T-helper 2 cell (primary cell): ENCODE results near the gene ARL15.
A peak's percentile ranks its signal among the peaks of the same experiment; 100 is the strongest.
"Not testable (repeated sequence)": the region's sequence is repeated elsewhere in the genome, so short reads cannot be mapped to it uniquely, and the experiment has no call there.

Experiments
- DNase-seq, 5 experiments: peaks; one replicate each; pipeline versions ENCODE4 v3.0.0 to v3.0.0-alpha.2; 2012 to 2022

Gene ARL15

GRCh38 chr5:54013556-54014194, 296.7 kb downstream of the ARL15 start:
- peak in 2 of 5 experiments; percentile 4 to 30 for DNase-seq

DNA sequence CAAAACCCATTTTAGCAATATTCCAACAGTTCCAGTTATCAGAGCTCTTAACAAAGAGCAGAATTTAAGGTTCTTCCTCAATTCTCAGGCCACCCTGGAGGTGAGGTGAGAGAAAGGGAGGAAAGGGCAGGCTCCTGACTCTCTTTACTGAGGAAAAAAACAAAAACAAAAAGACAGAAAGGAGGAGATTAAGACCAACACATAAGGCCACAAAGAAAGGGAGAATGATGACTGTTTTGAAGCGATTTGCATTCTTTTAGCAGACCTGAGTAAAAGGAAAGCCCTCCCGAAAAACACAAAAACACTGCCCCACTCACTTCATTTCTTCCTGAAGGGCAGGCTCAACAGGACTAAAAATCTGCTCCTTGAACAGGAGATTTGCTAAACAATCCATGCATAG, 300.5 kb downstream of the ARL15 start:
- no peak for DNase-seq

GRCh38 chr5:54009357-54009756, 301.0 kb downstream of the ARL15 start:
- no peak for DNase-seq

DNA sequence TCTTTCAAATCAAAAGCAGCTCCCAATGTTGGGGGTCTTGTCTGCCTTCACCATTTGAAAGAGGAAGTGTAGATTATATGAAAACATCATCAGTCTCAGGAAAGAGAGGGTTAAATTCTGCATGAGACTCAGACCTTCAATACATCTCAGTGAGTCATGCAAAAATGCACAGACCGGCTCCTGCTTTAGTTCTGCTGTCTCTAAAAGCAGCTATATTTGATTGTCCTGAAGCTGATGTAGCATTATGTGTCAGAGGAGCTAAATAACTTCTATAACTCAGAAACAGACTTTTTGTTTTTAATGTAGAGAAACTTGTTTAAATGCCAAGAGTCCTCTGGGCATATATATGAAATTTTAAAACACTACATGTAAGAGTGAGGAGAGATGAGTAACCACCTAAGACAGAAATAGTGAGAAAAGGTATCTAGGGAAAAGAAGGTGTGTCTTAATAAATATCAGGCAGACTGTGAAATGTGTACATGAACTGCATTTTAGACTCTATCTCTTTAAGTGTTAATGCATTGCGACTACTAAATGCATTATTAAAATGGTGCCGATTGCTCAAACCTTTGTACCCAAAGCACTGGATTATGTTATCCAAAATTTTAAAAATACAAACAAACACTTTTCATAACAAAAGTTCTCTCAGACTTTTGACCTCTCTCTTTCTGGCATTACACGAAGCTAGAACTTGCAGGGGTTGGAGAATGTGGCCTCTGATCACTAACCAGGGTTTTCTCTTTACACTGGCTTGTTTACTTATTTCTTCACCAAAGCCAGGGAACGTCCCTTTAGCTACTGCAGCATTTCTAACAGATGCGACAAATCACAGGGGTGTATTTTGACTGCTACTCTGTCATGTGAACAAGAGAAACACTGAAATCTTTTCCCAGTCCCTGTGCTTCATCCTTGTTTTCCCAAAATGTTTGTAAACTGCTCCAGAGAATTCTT, 302.3 kb downstream of the ARL15 start:
- no peak for DNase-seq

DNA sequence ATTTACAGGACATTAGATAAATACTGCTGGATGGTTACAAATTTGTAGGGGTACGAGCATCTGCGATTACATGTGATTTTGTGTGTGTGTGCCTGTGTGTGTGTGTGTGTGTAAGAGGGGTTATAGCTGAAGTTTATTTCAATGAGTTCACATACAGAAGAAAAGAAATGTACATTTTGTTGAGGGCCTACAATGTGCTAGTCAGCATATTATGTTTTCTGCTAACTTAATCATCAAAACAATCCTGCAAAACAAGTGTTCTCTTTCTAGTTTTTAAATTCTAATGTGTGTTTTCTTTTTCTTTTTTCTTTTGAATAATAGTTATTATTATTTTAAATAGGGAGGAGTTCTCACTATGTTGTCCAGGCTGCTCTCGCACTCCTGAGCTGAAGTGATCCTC, 305.7 kb downstream of the ARL15 start:
- no peak for DNase-seq

DNA sequence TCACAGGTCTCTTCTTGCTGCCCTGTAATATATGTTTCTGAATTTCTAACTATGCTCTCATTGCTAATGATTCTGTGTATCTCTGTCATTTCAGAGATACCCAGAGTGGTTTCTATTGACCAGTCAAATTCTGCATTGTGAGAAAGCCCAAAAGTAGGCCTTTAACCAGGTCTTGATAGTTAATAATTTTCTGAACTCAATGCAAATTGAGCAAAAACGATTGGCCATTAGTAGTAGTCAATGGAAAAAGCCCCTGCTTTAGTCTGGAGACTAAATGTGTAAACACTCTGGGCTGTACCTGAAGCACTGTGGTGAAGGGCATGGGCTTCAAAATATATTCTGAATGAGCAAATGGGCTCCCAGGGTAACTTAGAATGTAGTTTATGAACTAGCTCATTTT, 307.6 kb downstream of the ARL15 start:
- DNase-seq = no peak

GRCh38 chr5:54001976-54002775, 308.2 kb downstream of the ARL15 start:
- no peak for DNase-seq

GRCh38 chr5:54000011-54000410, 310.4 kb downstream of the ARL15 start:
- no peak for DNase-seq

GRCh38 chr5:53997736-53998627, 312.4 kb downstream of the ARL15 start:
- no peak for DNase-seq

GRCh38 chr5:53996008-53996407, 314.4 kb downstream of the ARL15 start:
- no peak for DNase-seq

- no peak for DNase-seq
Measured at GRCh38 chr5:53994148-53994547, 316.2 kb downstream of the ARL15 start.

DNA sequence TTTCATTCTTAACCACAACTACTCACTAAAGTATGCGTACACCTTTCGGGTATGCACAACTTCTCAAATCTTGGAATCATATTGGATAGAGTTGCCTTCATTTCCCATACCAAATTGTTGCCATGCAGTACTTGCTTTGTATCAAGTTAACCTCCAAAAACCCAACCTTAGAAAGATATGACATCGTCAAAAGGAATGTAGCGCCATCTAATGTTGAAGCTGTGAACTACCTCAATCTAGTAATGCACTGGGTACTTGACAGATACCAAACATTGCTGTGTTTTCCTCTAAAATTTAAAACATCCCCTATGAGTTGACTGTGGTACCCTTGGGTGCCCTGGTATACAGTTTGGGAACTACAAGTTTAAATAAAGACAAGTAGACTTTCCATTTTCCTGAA, 318.4 kb downstream of the ARL15 start:
- peak in 1 of 5 experiments; percentile 8 for DNase-seq

- no peak for DNase-seq
Measured at GRCh38 chr5:53987101-53987500, 323.3 kb downstream of the ARL15 start.

DNA sequence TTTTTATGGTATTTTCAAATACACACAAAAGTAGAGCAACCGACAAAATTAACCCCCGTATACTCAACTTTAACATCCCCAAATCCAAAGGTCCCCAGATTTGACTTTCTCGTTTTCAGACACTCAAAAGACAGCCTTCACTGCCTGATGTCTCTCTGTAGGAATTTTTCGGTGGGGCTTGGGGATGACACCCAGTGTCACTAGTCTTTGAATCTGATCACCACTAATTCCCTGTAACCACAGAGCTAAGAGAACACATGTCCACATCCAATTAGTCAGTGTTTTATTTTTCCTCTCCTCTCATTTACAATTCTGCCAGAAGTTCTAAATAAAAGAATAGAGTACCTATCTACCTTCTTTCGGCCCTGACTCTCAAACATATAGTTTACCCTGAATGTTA, 324.6 kb downstream of the ARL15 start:
- DNase-seq = no peak

- DNase-seq = no peak
Measured at GRCh38 chr5:53984971-53985370, 325.4 kb downstream of the ARL15 start.

- no peak for DNase-seq
Measured at GRCh38 chr5:53983568-53984460, 326.6 kb downstream of the ARL15 start.

DNA sequence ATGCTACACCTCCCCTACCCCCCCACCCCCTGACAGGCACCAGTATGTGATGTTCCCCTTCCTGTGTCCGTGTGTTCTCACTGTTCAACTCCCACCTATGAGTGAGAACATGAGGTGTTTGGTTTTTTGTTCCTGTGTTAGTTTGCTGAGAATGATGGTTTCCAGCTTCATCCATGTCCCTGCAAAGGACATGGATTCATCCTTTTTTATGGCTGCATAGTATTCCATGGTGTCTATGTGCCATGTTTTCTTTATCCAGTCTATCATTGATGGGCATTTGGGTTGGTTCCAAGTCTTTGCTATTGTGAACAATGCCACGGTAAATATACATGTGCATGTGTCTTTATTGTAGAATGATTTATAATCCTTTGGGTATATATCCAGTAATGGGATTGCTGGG, 328.1 kb downstream of the ARL15 start:
- not testable (repeated sequence) for DNase-seq

DNA sequence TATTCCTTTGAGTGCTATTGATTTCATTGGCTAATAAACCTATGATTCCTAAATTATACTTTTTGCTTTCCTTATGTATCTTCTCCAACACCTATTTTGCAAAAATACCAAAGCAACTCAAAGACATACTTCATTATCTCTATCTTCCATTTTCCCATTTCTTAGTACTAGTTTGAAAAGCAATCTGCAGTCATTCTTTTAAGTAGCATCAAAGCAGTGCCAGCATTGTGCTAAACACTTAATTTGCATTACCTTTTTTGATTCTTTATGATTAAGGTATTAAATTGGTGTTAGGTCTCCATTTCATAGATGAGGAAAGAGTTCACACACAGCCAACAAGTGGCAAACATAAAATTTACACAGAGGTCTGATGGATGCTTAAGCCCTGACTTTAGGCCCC, 330.3 kb downstream of the ARL15 start:
- DNase-seq = no peak

- DNase-seq = no peak
Measured at GRCh38 chr5:53974021-53974420, 336.4 kb downstream of the ARL15 start.

GRCh38 chr5:53972314-53972713, 338.1 kb downstream of the ARL15 start:
- no peak for DNase-seq

DNA sequence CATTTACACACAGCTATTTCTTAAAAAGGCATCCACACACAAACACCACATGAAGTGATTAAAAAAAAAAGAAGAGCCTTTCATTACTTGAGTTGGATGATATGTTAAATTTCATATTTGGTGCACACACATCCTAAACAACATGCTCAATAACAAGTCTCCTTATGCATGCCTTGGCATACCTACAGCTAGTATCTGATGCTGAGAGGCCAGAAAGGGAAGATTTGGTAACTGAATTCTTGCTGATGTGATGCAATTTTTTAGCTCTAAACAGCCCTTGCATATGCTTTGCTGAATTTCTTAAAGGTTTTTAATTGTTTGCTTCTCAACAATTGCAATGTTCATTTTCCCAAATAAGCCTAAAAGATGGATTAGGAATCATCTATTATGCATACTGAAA, 338.8 kb downstream of the ARL15 start:
- no peak for DNase-seq
